HepG2 (cell line): ENCODE measurements around the gene AQP10. TPM values are rescaled to one million over a fixed set of nuclear protein-coding genes. Genes with fewer than 3 reads are reported as not detected.

Experiments
- ATAC-seq: fragments of 200-7000 bp; cut with Tn5 transposase; 3 replicates; pipeline ENCODE4 v1.9.1; 2020; ENCODE audit warnings: mild to moderate bottlenecking, moderate library complexity
- BruUV-seq: library from RNA; stranded (reverse); fragments of 400-500 nt; replicated peaks from 2 replicates; lab custom pipeline; 2021; lab: Mats Ljungman, UMichigan
- CTCF ChIA-PET: fragments of 300-600 bp; formaldehyde crosslinking; extraction: SDS; loops from one replicate; lab custom pipeline; 2021; ENCODE audit warnings: low total read pairs, inconsistent platforms, low intra/inter-chr PET ratio; lab: Yijun Ruan, JAX
- POLR2A ChIA-PET: fragments of 350-600 bp; sonication (Branson Sonifier 250); formaldehyde crosslinking; loops from one replicate; lab custom pipeline; 2020; ENCODE audit warnings: antibody characterized with exemption, inconsistent platforms; lab: Yijun Ruan, JAX
- DNase-seq: peaks from one replicate; pipeline ENCODE4 v3.0.0-alpha.2; 2015; ENCODE audit warnings: low spot score
- FAIRE-seq: peaks from 3 replicates; lab custom pipeline; 2011; peaks lifted over from hg19 to GRCh38; lab: Jason Lieb, UNC
- H2AFZ ChIP-seq: one replicate; pipeline ENCODE4 v1.6.1; 2011; ENCODE audit warnings: low read length, inconsistent platforms
- H3K27ac ChIP-seq: fragments of 300-600 bp; 3 replicates; pipeline ENCODE4 v1.8.0; 2011; ENCODE audit warnings: mixed run types, mild to moderate bottlenecking, mixed read lengths, low read length, inconsistent platforms; ENCODE audit not compliant: insufficient read depth; ENCODE audit errors: extremely low read length
- H3K27me3 ChIP-seq, 2 experiments: fragments of 200-600 bp in 1 of 2; 2 replicates in 1 of 2; 3 replicates in 1 of 2; pipeline versions ENCODE4 v1.6.0 to v1.8.0; 2011; ENCODE audit warnings: low read length in 2 of 2, mild to moderate bottlenecking in 2 of 2, moderate library complexity in 2 of 2, inconsistent platforms in 1 of 2; ENCODE audit not compliant: insufficient read depth in 2 of 2, control insufficient read depth in 1 of 2
- H3K36me3 ChIP-seq, 2 experiments: fragments of 200-600 bp in 1 of 2; replicated peaks in 1 of 2; 2 replicates in 1 of 2; 3 replicates in 1 of 2; pipeline versions ENCODE4 v1.5.1 to v1.8.0; 2011; ENCODE audit warnings: low read length in 2 of 2, inconsistent platforms in 1 of 2; ENCODE audit not compliant: insufficient read depth in 2 of 2, control insufficient read depth in 1 of 2
- H3K4me1 ChIP-seq: 2 replicates; pipeline ENCODE4 v1.5.1; 2012; ENCODE audit warnings: low read length, inconsistent platforms; ENCODE audit not compliant: insufficient read depth
- H3K4me2 ChIP-seq: 2 replicates; pipeline ENCODE4 v1.6.0; 2011; ENCODE audit warnings: low read depth, low read length, inconsistent platforms
- H3K4me3 ChIP-seq, 3 experiments: fragments of 200-600 bp in 1 of 3; sonication (generic), shearing (Covaris generic) in 1 of 3; replicated peaks in 1 of 3; 2 replicates each; pipeline ENCODE4 v1.5.1; 2011 to 2016; ENCODE audit warnings: low read length in 3 of 3, inconsistent platforms in 2 of 3, low read depth in 2 of 3, mild to moderate bottlenecking in 2 of 3, control low read depth in 1 of 3, mixed read lengths in 1 of 3; ENCODE audit not compliant: insufficient read depth in 1 of 3
- H3K79me2 ChIP-seq: one replicate; pipeline ENCODE4 v1.6.1; 2011; ENCODE audit warnings: low read length, inconsistent platforms; ENCODE audit not compliant: insufficient read depth
- H3K9ac ChIP-seq: 2 replicates; pipeline ENCODE4 v1.6.0; 2011; ENCODE audit warnings: mild to moderate bottlenecking, low read depth, low read length, inconsistent platforms; ENCODE audit not compliant: insufficient read depth
- H3K9me3 ChIP-seq: 2 replicates; pipeline ENCODE4 v1.5.1; 2012; ENCODE audit warnings: mild to moderate bottlenecking, low read length
- H4K20me1 ChIP-seq: 2 replicates; pipeline ENCODE4 v1.6.0; 2011; ENCODE audit warnings: inconsistent platforms, mild to moderate bottlenecking, low read length, moderate library complexity; ENCODE audit not compliant: insufficient read depth
- AGO1 ChIP-seq: fragments of 200-400 bp; formaldehyde crosslinking; IDR thresholded peaks from 2 replicates; pipeline ENCODE4 v1.6.1; 2017; ENCODE audit warnings: mild to moderate bottlenecking, low read depth, low read length, moderate library complexity; ENCODE audit not compliant: poor library complexity, severe bottlenecking
- AHR ChIP-seq: IDR thresholded peaks from 2 replicates; pipeline ENCODE4 v1.6.1; 2018; ENCODE audit warnings: missing genetic modification reagents, missing compliant biosample characterization
- CBFB ChIP-seq: sonication (generic); formaldehyde crosslinking; IDR thresholded peaks from 2 replicates; pipeline ENCODE4 v1.4.0; 2020; ENCODE audit warnings: missing genetic modification reagents
- DMAP1 ChIP-seq: IDR thresholded peaks from 2 replicates; pipeline ENCODE4 v1.6.1; 2016
- DNMT3B ChIP-seq: conservative IDR thresholded peaks from 2 replicates; pipeline ENCODE4 v1.6.1; 2016; ENCODE audit warnings: missing biosample characterization, control low read depth
- FOXP1 ChIP-seq, 2 experiments: fragments of 450-650 bp in 1 of 2; IDR thresholded peaks; 2 replicates each; pipeline ENCODE4 v1.6.1; 2017 to 2018; ENCODE audit warnings: antibody characterized with exemption in 1 of 2
- MYNN ChIP-seq: sonication (generic); formaldehyde crosslinking; IDR thresholded peaks from 2 replicates; pipeline ENCODE4 v1.4.0; 2020; ENCODE audit warnings: mild to moderate bottlenecking, low read depth, missing genetic modification reagents
- POGZ ChIP-seq: sonication (generic); formaldehyde crosslinking; IDR thresholded peaks from 2 replicates; pipeline ENCODE4 v1.4.0; 2020; ENCODE audit warnings: mild to moderate bottlenecking, missing genetic modification reagents
- PRPF4 ChIP-seq: fragments of 200-400 bp; formaldehyde crosslinking; IDR thresholded peaks from 2 replicates; pipeline ENCODE4 v1.6.1; 2016; ENCODE audit warnings: low read length, low read depth; ENCODE audit not compliant: poor library complexity, severe bottlenecking
- SALL2 ChIP-seq: sonication (generic); formaldehyde crosslinking; IDR thresholded peaks from 2 replicates; pipeline ENCODE4 v1.8.1; 2023; ENCODE audit warnings: mild to moderate bottlenecking, missing genetic modification reagents, inconsistent platforms
- SOX6 ChIP-seq, 2 experiments: fragments of 450-650 bp in 1 of 2; sonication (generic) in 1 of 2; formaldehyde crosslinking in 1 of 2; IDR thresholded peaks; 2 replicates each; pipeline versions ENCODE4 v1.4.0 to v1.6.1; 2017 to 2020; ENCODE audit warnings: antibody characterized with exemption in 1 of 2, mild to moderate bottlenecking in 1 of 2, missing genetic modification reagents in 1 of 2
- ZKSCAN1 ChIP-seq: fragments of 150-350 bp; IDR thresholded peaks from 2 replicates; pipeline ENCODE4 v1.6.1; 2014; ENCODE audit warnings: low read length
- ZMYM4 ChIP-seq: sonication (generic); formaldehyde crosslinking; IDR thresholded peaks from 2 replicates; pipeline ENCODE4 v1.8.1; 2023; ENCODE audit warnings: mild to moderate bottlenecking, missing genetic modification reagents
- ZNF121 ChIP-seq: sonication (generic); formaldehyde crosslinking; IDR thresholded peaks from 2 replicates; pipeline ENCODE4 v1.5.0; 2020; ENCODE audit warnings: mild to moderate bottlenecking, missing genetic modification reagents
- ZNF329 ChIP-seq: sonication (generic); formaldehyde crosslinking; IDR thresholded peaks from 2 replicates; pipeline ENCODE4 v1.9.0; 2021; ENCODE audit warnings: low read depth, mild to moderate bottlenecking, missing genetic modification reagents
- ZNF775 ChIP-seq: sonication (generic); formaldehyde crosslinking; IDR thresholded peaks from 2 replicates; pipeline ENCODE4 v1.4.0; 2020; ENCODE audit warnings: missing genetic modification reagents, mild to moderate bottlenecking, moderate library complexity, borderline replicate concordance
- WGBS: methylation state at CpG from one replicate; pipeline ENCODE4 v1.1.6; 2017; ENCODE audit warnings: low lambda C conversion rate; 5-methylcytosine and 5-hydroxymethylcytosine counted together
- in situ Hi-C: cut with HindIII; loops from 2 replicates; pipeline ENCODE4 v1.10.0; 2017; ENCODE audit warnings: low pct_unique_long_range_greater_than_20kb; ENCODE audit not compliant: extremely low pct_ligation_motif_present
- intact Hi-C: fragments of 100-400 bp; cut with micrococcal nuclease; formaldehyde crosslinking; loops from one replicate; pipeline ENCODE4 v1.10.0; 2022; ENCODE audit not compliant: unreplicated experiment
- polyA plus RNA-seq, 8 experiments: library from polyadenylated mRNA; depleted of rRNA in 3 of 8; stranded (reverse) in 7 of 8; unstranded in 1 of 8; fragments of >200 nt; fragmentation: Illumina TruSeq in 4 of 8; extraction: Trizol in 4 of 8; gene quantifications; 2 replicates each; pipeline versions ENCODE4 v1.2.1 to v1.2.3, GENCODE V29; 2011 to 2016; ENCODE audit warnings: low read depth in 4 of 8, missing spikeins in 1 of 8, mixed read lengths in 1 of 8; ENCODE audit not compliant: insufficient read depth in 1 of 8
- total RNA-seq, 5 experiments: library from RNA; depleted of rRNA; stranded (reverse); fragments of >200 nt; fragmentation: Illumina TruSeq; extraction: Trizol; gene quantifications; 2 replicates each; pipeline ENCODE4 v1.2.3, GENCODE V29; 2016; ENCODE audit warnings: low read depth in 1 of 5
- TF ChIP-seq, protein P1 (sequence below): sonication (generic); formaldehyde crosslinking; IDR thresholded peaks from 2 replicates; pipeline ENCODE4 v1.5.1; 2020; ENCODE audit warnings: mild to moderate bottlenecking, moderate library complexity, missing genetic modification reagents
- TF ChIP-seq, protein P2 (sequence below): sonication (generic); formaldehyde crosslinking; IDR thresholded peaks from 2 replicates; pipeline ENCODE4 v1.4.0; 2020; ENCODE audit warnings: missing genetic modification reagents
- TF ChIP-seq, protein P3 (sequence below): sonication (generic); formaldehyde crosslinking; IDR thresholded peaks from 2 replicates; pipeline ENCODE4 v1.5.0; 2020; ENCODE audit warnings: mild to moderate bottlenecking, missing genetic modification reagents, moderate library complexity

Gene AQP10
- total and polyA plus RNA-seq, 2 of the 13 experiments (the other 11 are each of a cell fraction or from before 2014, with no cell fraction given), result 0.30 TPM; not detected in 1

- no peaks in the 10 kb centered on the region for H3K9me3 ChIP-seq
- H3K4me1 ChIP-seq, result peaks cover 34% of the 10 kb centered on the region
- DNase-seq, result peak; percentile 82
- ChIA-PET CTCF (interaction anchor here (0.6 to 4.4 kb wide), 4 partner anchors 10 to 116 kb away, joined by 3 to 100 read pairs (median 4); no protein-coding TSS in a partner anchor), POLR2A (interaction anchor here (0.5 to 3.6 kb wide), 10 partner anchors 9 to 335 kb away, joined by 3 to 126 read pairs (median 4); partner anchors contain the start of genes RPS27 and UBAP2L)
- peaks cover 7 to 9% of the 10 kb centered on the region in 2 experiments; a peak in 3 of 5 replicates for H3K27me3 ChIP-seq
- intact Hi-C loops, result loop anchor here (1.0 kb wide), 1 partner anchor 9 kb away; no protein-coding TSS in a partner anchor
- peaks cover 9% of the 10 kb centered on the region for H3K79me2 ChIP-seq
- H3K27ac ChIP-seq, result peak overlapping the region; percentile 54
- H4K20me1 ChIP-seq, result no peaks in the 10 kb centered on the region
- BruUV-seq, result no TSS peak
- H3K4me3 ChIP-seq, result peak overlapping the region; percentile 77 to 88 (median 79)
- WGBS, result 2% methylated on average over 26 of the region's 63 CpGs
- peak overlapping the region; percentile 46 for H2AFZ ChIP-seq
- peak overlapping the region; percentile 98 for H3K4me2 ChIP-seq
- peaks cover 0 to 7% of the 10 kb centered on the region in 2 experiments; a peak in 2 of 5 replicates for H3K36me3 ChIP-seq
- ATAC-seq, result peak; percentile 77
- peak; percentile 82 for FAIRE-seq
- H3K9ac ChIP-seq, result peak overlapping the region; percentile 69
- in situ Hi-C loops, result no loop called here
- TF ChIP-seq ZKSCAN1, result no peak
- TF ChIP-seq, protein P1, sequence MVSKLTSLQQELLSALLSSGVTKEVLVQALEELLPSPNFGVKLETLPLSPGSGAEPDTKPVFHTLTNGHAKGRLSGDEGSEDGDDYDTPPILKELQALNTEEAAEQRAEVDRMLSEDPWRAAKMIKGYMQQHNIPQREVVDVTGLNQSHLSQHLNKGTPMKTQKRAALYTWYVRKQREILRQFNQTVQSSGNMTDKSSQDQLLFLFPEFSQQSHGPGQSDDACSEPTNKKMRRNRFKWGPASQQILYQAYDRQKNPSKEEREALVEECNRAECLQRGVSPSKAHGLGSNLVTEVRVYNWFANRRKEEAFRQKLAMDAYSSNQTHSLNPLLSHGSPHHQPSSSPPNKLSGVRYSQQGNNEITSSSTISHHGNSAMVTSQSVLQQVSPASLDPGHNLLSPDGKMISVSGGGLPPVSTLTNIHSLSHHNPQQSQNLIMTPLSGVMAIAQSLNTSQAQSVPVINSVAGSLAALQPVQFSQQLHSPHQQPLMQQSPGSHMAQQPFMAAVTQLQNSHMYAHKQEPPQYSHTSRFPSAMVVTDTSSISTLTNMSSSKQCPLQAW (CRISPR knock-in tag), result no peak
- no peak for TF ChIP-seq FOXP1 (IDR thresholded peaks at IDR 0.05)
- TF ChIP-seq FOXP1 (CRISPR knock-in tag; IDR thresholded peaks at IDR 0.05), result no peak
- TF ChIP-seq, protein P2, sequence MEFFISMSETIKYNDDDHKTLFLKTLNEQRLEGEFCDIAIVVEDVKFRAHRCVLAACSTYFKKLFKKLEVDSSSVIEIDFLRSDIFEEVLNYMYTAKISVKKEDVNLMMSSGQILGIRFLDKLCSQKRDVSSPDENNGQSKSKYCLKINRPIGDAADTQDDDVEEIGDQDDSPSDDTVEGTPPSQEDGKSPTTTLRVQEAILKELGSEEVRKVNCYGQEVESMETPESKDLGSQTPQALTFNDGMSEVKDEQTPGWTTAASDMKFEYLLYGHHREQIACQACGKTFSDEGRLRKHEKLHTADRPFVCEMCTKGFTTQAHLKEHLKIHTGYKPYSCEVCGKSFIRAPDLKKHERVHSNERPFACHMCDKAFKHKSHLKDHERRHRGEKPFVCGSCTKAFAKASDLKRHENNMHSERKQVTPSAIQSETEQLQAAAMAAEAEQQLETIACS (CRISPR knock-in tag), result no peak
- TF ChIP-seq ZNF775 (CRISPR knock-in tag), result no peak
- no peak for TF ChIP-seq SALL2
- no peak for TF ChIP-seq SOX6 (IDR thresholded peaks at IDR 0.05)
- peak; percentile 18; the same call in 1 of the 2 replicates for TF ChIP-seq SOX6 (CRISPR knock-in tag; IDR thresholded peaks at IDR 0.05)
- no peak for TF ChIP-seq MYNN (CRISPR knock-in tag)
- TF ChIP-seq PRPF4, result no peak
- TF ChIP-seq, protein P3, sequence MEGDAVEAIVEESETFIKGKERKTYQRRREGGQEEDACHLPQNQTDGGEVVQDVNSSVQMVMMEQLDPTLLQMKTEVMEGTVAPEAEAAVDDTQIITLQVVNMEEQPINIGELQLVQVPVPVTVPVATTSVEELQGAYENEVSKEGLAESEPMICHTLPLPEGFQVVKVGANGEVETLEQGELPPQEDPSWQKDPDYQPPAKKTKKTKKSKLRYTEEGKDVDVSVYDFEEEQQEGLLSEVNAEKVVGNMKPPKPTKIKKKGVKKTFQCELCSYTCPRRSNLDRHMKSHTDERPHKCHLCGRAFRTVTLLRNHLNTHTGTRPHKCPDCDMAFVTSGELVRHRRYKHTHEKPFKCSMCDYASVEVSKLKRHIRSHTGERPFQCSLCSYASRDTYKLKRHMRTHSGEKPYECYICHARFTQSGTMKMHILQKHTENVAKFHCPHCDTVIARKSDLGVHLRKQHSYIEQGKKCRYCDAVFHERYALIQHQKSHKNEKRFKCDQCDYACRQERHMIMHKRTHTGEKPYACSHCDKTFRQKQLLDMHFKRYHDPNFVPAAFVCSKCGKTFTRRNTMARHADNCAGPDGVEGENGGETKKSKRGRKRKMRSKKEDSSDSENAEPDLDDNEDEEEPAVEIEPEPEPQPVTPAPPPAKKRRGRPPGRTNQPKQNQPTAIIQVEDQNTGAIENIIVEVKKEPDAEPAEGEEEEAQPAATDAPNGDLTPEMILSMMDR (CRISPR knock-in tag), result peak; percentile 74
- TF ChIP-seq DNMT3B (CRISPR knock-in tag), result no peak
- peak; percentile 27; the same call in 1 of the 2 replicates for TF ChIP-seq ZNF121 (CRISPR knock-in tag)
- peak; percentile 18; the same call in 1 of the 2 replicates for TF ChIP-seq DMAP1
- TF ChIP-seq ZNF329 (CRISPR knock-in tag), result no peak
- no peak for TF ChIP-seq CBFB (CRISPR knock-in tag)
- no peak for TF ChIP-seq POGZ (CRISPR knock-in tag)
- no peak for TF ChIP-seq AGO1
- TF ChIP-seq ZMYM4 (CRISPR knock-in tag), result peak; percentile 23; the same call in 1 of the 2 replicates
- no peak for TF ChIP-seq AHR
Observed at GRCh38 chr1:154325583-154326545, 5.0 kb downstream of the AQP10 start.
